NCI-H510A (cell line): ENCODE results near the gene ZNF678.

Experiments
- DNase-seq: peaks from one replicate; lab custom pipeline; 2025; lab: John Stamatoyannopoulos, UW

ZNF678 gene

GRCh38 chr1:227563324-227564201 is at the start of gene ZNF678:
Gene ZNF678 (plus strand): TSS chr1:227563556. CDS start chr1:227650992, 87,436 bp downstream.
- peak; percentile 94 for DNase-seq

- no peak for DNase-seq
Observed at GRCh38 chr1:227518876-227519275, 44.5 kb upstream of the ZNF678 start.

- DNase-seq, result no peak
Observed at GRCh38 chr1:227521782-227522181, 41.6 kb upstream of the ZNF678 start.

DNA sequence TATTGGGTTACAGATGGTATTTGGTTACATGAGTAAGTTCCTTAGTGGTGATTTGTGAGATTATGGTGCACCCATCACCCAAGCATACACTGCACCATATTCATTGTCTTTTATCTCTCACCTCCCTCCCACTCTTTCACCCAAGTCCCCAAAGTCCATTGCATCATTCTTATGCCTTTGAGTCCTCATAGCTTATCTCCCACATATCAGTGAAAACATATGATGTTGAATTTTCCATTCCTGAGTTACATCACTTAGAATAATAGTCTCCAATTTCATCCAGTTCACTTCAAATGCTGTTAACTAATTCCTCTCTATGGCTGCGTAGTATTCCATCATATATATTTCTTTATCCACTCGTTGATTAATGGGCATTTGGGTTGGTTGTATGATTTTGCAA is 36.8 kb upstream of the ZNF678 start:
- no peak for DNase-seq

- DNase-seq, result no peak
Observed at GRCh38 chr1:227532019-227532619, 31.2 kb upstream of the ZNF678 start.

- DNase-seq, result no peak
Observed at GRCh38 chr1:227540170-227541098, 22.9 kb upstream of the ZNF678 start.

- DNase-seq, result no peak
Observed at GRCh38 chr1:227541129-227541528, 22.2 kb upstream of the ZNF678 start.

GRCh38 chr1:227541796-227542152 is 21.6 kb upstream of the ZNF678 start:
- no peak for DNase-seq

DNA sequence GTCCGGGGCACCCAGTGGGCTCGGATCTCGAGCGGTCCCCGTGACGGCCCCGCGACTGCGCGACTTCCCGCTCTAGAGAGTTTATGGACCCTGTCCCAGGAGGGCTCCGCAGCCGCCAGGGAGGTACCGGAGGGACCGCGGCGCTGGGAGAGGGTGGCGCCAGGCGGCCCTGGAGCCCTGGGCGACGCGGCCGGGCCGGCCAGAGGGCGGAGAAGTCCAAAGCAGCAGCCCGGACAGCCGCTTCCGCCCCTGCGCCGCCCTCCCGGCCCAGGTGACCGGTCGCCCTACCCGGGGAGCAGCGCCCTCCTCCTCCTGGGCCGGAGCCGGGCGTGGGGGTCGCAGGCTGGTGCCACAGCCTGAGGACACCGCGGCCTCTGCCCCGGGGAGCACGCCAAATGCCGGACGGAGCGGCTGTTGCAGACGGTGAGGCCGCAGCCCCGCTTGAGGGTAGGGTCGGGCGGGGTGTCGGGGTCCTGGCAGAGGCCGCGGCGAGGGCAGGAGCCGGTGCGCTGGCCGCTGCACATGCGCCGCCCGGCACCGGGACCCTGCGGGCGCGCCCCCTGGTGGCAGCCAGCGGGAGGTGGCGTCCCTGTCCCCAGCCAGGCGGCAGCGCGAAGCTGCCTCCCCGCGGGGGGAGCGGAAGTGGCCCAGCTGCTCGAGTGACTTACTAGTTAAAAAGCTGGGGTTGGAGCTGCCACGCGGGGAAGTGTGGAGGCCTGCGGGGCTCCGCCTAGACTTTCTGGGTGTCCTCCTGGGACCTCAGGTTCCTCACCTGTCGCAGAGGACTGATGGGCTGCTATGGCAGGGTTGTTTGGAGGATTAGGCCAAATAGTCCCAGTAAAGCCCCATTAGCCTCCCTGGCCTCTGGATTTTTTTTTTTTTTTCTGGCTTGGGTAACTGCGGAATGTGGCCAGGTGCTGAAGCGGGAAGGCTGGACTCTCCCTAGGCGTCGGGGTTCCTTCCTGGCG is 20.9 kb upstream of the ZNF678 start:
- DNase-seq, result peak; percentile 71

DNA sequence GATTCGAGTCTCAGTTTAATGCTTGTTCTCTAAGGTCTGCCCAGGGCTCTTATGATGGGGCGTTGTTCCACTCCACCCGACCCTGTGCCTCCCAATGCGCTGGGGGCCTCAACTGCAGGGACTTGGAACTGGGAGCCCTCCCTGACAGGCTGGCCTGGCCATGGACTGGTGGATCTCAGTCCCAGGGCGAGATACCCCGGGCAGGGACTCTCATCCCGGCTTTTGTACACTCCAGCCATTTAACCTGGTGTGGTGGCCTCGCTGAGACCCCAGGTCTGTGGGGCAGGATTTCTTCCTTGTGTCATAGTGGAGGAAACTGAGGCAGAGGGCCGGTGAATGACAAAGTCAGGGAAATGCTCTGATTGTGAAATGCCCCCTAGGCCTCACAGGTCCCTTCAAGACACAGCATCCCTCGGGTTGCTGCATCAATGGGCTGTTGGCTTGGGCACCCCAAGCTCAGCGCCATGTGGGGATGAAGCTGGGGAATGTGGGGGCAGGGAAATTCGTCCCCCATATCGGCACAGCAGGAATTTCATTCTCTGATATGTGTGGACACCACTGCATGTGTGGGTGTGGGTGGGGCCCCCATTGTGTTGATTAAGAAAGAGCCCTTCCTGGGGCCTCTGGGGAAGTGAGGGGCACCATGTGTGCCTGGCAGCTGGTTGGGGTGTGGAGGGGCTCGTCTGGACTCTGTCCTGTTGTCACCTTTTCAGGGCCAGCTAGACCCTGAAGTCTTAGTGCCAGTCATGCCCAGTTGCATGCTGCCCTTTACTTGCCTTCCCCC is 19.9 kb upstream of the ZNF678 start:
- no peak for DNase-seq

GRCh38 chr1:227544067-227545050 is 19.0 kb upstream of the ZNF678 start:
- no peak for DNase-seq

DNA sequence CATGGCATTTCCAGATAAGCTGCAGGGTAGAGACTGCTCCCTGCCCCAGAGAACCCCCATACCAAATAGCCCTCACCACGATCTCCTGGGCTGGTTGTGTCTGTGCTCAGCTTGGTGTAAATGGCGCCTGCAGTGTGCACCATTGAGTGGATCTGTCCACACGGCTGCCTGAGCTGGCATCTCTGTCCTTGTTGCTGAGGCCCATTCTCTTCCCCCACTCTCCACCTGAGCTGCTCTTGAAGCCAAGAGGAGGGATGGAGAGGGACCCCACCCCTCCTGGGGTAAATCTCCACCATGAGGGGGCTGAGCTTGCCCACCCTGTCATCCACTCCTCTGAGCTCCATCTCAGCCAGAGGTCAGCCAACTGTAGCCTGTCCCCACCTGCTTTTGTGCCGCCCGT is 18.0 kb upstream of the ZNF678 start:
- DNase-seq, result no peak

- no peak for DNase-seq
Observed at GRCh38 chr1:227546059-227546458, 17.3 kb upstream of the ZNF678 start.

- DNase-seq, result no peak
Observed at GRCh38 chr1:227546598-227547309, 16.6 kb upstream of the ZNF678 start.

DNA sequence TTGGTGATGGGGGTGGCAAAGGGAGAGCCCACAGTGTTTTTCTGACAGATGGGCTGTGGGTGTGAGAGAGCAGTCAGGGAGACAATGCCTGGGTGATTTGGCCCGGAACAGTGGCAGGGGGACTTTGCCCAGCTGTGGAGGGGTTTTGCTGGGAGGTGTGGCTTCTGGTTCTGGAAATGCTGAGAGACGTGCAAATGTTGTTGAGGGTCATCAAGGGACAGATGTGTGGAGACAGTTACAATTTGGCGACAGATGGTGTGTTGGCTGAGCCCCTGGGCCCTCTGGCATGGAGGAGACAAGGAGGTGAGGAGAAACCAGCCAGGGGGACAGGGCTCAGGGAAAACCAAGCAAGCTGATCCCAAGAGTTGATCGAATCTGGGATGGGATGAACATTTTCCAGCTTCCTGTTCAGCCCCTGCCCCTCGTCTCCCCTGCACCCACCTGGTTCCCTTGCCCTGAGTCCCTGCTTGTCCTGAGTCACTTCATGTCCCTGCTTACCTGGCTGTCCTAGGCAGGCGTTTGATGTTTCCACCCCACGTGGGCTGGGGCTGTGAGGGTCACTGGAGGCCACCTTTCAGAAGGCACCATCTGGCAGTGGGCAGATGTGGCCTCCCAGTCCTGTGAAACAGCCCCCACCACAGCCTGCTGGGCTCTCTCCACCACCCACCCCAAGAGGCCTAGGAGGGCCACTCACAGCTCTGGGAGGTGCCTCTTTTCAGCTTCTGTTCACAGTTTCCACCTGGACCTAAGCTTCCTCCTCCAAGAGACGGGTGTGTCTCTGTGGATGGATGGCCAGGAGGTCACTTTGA is 15.8 kb upstream of the ZNF678 start:
- no peak for DNase-seq

DNA sequence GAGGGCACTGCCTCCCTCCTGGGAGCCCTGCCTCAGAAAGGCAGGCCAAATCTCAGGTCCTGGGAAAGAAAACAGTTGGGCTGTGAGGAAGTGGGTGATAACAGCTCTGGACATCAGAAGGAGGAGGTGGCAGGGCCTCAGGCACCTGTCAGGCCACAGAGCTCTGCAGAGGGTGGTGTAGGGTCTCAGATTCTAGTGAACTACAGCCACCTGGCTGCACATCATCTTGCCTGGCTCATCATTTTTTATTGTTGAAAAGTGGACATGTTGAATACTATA is 15.3 kb upstream of the ZNF678 start:
- DNase-seq, result no peak

DNA sequence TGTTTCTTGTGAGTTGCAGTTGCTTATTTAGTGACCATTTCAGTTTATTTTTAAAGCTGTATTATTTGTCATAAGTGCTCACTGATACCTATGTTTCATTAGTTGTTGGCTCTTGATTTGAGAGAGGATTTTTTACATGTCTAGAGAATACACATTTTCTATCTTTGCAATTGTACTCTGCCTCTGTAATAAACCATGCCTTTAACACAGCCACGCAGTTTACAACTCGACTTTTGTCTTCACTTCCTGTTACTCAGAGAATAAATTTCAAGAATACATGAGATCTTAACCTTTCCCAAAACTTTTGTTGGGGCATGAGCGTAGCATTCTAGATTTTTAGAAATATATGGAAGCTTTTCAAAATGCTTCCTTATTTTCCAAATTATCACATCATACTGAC is 14.9 kb upstream of the ZNF678 start:
- no peak for DNase-seq

DNA sequence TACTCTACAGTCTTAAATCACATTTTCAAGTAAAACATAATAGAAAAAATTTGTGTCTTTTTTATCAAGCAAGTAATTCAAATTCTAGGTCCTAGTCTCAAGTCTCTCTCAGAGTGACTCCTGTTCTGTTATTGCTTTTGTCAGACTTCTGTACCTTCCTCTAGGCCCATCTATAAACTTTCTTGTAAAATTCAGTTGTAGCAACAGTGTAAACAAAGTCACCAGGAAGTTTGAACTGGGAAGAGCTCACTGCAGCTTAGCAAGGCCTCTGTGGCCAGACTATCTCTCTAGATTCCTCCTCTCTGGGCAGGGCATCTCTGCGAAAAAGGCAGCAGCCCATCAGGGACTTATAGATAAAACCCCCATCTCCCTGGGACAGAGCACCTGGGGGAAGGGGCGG is 13.5 kb upstream of the ZNF678 start:
- DNase-seq, result no peak
